SK-N-SH treated with all-trans-retinoic acid at 6 μM for 48 hours (cell line): Measurements from ENCODE around the gene GNAQ.

Experiments
- ATAC-seq: fragments of 200-7000 bp; cut with Tn5 transposase; 3 replicates; pipeline ENCODE4 v1.9.1; 2020; ENCODE audit warnings: mild to moderate bottlenecking, moderate library complexity
- ARNTL ChIP-seq: fragments of 450-650 bp; formaldehyde crosslinking; IDR thresholded peaks from 2 replicates; pipeline ENCODE4 v1.5.0; 2020; ENCODE audit warnings: low read depth, mild to moderate bottlenecking, moderate library complexity, borderline replicate concordance
- BACH2 ChIP-seq: fragments of 250-450 bp; sonication (Bioruptor Pico); IDR thresholded peaks from 2 replicates; pipeline ENCODE4 v1.9.0; 2021; ENCODE audit warnings: mild to moderate bottlenecking, borderline replicate concordance
- ESRRG ChIP-seq: fragments of 250-450 bp; sonication (Bioruptor Pico); IDR thresholded peaks from 2 replicates; pipeline ENCODE4 v1.6.1; 2021; ENCODE audit warnings: mild to moderate bottlenecking
- GLIS3 ChIP-seq: fragments of 250-450 bp; sonication (Bioruptor Pico); IDR thresholded peaks from 2 replicates; pipeline ENCODE4 v1.5.0; 2020; ENCODE audit warnings: mild to moderate bottlenecking, moderate library complexity
- ISL1 ChIP-seq: fragments of 250-450 bp; sonication (Bioruptor Pico); IDR thresholded peaks from 2 replicates; pipeline ENCODE4 v2.1.2; 2022; ENCODE audit warnings: mild to moderate bottlenecking, moderate library complexity
- OSR1 ChIP-seq: fragments of 250-450 bp; sonication (Bioruptor Pico); IDR thresholded peaks from 2 replicates; pipeline ENCODE4 v1.8.0; 2022; ENCODE audit warnings: moderate library complexity, mild to moderate bottlenecking, inconsistent platforms
- PPARA ChIP-seq: fragments of 250-450 bp; sonication (Bioruptor Pico); IDR thresholded peaks from 2 replicates; pipeline ENCODE4 v1.5.0; 2020; ENCODE audit warnings: mild to moderate bottlenecking, borderline replicate concordance
- RARB ChIP-seq: fragments of 250-450 bp; sonication (Bioruptor Pico); IDR thresholded peaks from 2 replicates; pipeline ENCODE4 v1.8.0; 2021; ENCODE audit warnings: mild to moderate bottlenecking, moderate library complexity
- SNAI2 ChIP-seq: fragments of 250-450 bp; sonication (Bioruptor Pico); IDR thresholded peaks from 2 replicates; pipeline ENCODE4 v1.5.0; 2020; ENCODE audit warnings: mild to moderate bottlenecking, moderate library complexity
- TCF4 ChIP-seq: fragments of 250-450 bp; sonication (Bioruptor Pico); IDR thresholded peaks from 2 replicates; pipeline ENCODE4 v1.8.0; 2021; ENCODE audit warnings: mild to moderate bottlenecking, moderate library complexity, borderline replicate concordance
- ZC3H10 ChIP-seq: fragments of 250-450 bp; sonication (Bioruptor Pico); IDR thresholded peaks from 2 replicates; pipeline ENCODE4 v1.5.1; 2021; ENCODE audit warnings: mild to moderate bottlenecking, moderate library complexity
- ZFP30 ChIP-seq: fragments of 450-650 bp; formaldehyde crosslinking; IDR thresholded peaks from 2 replicates; pipeline ENCODE4 v1.5.0; 2022; ENCODE audit warnings: mild to moderate bottlenecking, moderate library complexity
- ZNF70 ChIP-seq: fragments of 450-650 bp; formaldehyde crosslinking; IDR thresholded peaks from 2 replicates; pipeline ENCODE4 v1.5.0; 2020; ENCODE audit warnings: mild to moderate bottlenecking, moderate library complexity
- TF ChIP-seq, protein P1 (sequence below): fragments of 250-450 bp; sonication (Bioruptor Pico); IDR thresholded peaks from 2 replicates; pipeline ENCODE4 v1.8.0; 2020; ENCODE audit warnings: mild to moderate bottlenecking, moderate library complexity, borderline replicate concordance
- TF ChIP-seq, protein P2 (sequence below): fragments of 250-450 bp; sonication (Bioruptor Pico); IDR thresholded peaks from 2 replicates; pipeline ENCODE4 v1.5.1; 2020; ENCODE audit warnings: low read depth, mild to moderate bottlenecking, moderate library complexity
- TF ChIP-seq, protein P3 (sequence below): fragments of 250-450 bp; sonication (Bioruptor Pico); IDR thresholded peaks from 2 replicates; pipeline ENCODE4 v1.5.1; 2021; ENCODE audit warnings: mild to moderate bottlenecking, moderate library complexity
- TF ChIP-seq, protein P4 (sequence below): fragments of 250-450 bp; sonication (Bioruptor Pico); IDR thresholded peaks from 2 replicates; pipeline ENCODE4 v1.8.0; 2021; ENCODE audit warnings: low read depth, mild to moderate bottlenecking, moderate library complexity, borderline replicate concordance
- TF ChIP-seq, protein P5 (sequence below): fragments of 250-450 bp; sonication (Bioruptor Pico); IDR thresholded peaks from 2 replicates; pipeline ENCODE4 v1.5.0; 2020; ENCODE audit warnings: mild to moderate bottlenecking, moderate library complexity

GNAQ gene

DNA sequence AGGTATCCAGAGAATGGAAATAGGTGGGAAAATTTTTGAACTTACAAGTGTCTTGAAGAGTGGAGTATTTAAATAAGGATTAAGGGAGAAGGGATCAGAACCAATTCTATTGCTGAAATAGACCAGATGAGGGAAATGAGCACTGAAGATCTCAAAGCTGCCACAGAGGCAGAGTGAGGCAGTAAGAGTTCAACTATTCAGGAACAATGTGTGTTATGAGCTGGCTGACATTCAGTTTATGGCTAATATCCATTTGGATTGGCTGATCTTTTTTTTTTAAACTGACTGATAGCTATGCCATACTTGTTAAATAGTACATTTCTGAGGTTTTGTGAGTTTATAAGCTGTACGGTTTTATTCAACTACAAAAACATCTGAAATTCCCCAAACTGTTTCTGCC, 288.2 kb downstream of the GNAQ start:
- TF ChIP-seq ZC3H10 (CRISPR knock-in tag) (no peak), SNAI2 (no peak), ARNTL (CRISPR knock-in tag) (no peak), OSR1 (CRISPR knock-in tag) (no peak), PPARA (CRISPR knock-in tag) (no peak), RARB (CRISPR knock-in tag) (no peak), ISL1 (CRISPR knock-in tag) (no peak)
- TF ChIP-seq, protein P1, sequence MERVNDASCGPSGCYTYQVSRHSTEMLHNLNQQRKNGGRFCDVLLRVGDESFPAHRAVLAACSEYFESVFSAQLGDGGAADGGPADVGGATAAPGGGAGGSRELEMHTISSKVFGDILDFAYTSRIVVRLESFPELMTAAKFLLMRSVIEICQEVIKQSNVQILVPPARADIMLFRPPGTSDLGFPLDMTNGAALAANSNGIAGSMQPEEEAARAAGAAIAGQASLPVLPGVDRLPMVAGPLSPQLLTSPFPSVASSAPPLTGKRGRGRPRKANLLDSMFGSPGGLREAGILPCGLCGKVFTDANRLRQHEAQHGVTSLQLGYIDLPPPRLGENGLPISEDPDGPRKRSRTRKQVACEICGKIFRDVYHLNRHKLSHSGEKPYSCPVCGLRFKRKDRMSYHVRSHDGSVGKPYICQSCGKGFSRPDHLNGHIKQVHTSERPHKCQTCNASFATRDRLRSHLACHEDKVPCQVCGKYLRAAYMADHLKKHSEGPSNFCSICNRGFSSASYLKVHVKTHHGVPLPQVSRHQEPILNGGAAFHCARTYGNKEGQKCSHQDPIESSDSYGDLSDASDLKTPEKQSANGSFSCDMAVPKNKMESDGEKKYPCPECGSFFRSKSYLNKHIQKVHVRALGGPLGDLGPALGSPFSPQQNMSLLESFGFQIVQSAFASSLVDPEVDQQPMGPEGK (CRISPR knock-in tag), result no peak
- TF ChIP-seq, protein P2, sequence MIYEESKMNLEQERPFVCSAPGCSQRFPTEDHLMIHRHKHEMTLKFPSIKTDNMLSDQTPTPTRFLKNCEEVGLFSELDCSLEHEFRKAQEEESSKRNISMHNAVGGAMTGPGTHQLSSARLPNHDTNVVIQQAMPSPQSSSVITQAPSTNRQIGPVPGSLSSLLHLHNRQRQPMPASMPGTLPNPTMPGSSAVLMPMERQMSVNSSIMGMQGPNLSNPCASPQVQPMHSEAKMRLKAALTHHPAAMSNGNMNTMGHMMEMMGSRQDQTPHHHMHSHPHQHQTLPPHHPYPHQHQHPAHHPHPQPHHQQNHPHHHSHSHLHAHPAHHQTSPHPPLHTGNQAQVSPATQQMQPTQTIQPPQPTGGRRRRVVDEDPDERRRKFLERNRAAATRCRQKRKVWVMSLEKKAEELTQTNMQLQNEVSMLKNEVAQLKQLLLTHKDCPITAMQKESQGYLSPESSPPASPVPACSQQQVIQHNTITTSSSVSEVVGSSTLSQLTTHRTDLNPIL (CRISPR knock-in tag), result no peak
- TF ChIP-seq, all 23 proteins: peak for 0
- ATAC-seq, result peak; percentile 73

DNA sequence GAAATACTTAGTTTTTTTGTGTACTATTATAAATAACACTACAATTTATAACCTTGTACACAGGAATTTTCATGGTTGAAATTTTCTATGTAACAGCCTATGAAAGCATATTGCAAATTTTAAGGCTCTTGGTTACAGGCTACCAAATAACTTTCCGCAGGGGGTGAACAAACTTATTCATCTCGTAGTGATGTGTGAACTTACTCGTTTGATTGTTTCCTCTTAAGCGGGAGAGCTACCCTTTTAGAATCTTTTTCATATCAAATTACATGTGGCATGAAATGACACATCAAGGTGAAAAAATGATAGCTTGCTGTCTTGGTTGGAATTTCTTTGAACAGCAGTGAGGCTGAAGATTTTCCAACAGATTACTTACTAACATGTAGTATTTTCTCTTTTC, 292.7 kb downstream of the GNAQ start:
- ATAC-seq, result no peak
- TF ChIP-seq, protein P2 (CRISPR knock-in tag), result no peak
- TF ChIP-seq ZC3H10 (CRISPR knock-in tag), result no peak
- no peak for TF ChIP-seq TCF4 (CRISPR knock-in tag)
- TF ChIP-seq, protein P3, sequence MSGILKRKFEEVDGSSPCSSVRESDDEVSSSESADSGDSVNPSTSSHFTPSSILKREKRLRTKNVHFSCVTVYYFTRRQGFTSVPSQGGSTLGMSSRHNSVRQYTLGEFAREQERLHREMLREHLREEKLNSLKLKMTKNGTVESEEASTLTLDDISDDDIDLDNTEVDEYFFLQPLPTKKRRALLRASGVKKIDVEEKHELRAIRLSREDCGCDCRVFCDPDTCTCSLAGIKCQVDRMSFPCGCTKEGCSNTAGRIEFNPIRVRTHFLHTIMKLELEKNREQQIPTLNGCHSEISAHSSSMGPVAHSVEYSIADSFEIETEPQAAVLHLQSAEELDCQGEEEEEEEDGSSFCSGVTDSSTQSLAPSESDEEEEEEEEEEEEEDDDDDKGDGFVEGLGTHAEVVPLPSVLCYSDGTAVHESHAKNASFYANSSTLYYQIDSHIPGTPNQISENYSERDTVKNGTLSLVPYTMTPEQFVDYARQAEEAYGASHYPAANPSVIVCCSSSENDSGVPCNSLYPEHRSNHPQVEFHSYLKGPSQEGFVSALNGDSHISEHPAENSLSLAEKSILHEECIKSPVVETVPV (CRISPR knock-in tag), result no peak

DNA sequence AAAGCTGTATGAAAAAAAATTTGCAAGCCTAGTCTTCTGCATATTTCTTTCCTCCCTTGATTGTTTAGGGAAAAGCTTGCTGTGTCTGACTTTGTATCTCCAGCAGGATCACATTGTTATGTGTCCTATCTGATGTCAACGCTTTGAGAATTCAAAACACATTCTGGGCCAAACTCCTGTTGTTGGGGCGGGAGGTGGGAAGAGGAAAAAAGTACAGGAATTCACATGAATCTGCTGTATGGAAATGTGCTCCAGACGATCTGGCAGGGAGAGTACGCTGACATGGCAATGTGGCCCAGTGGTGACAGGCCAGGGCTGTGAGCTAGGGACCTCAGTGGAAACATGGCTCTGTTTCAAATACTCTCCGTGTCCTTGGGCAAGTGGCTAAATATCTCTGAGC, 296.1 kb downstream of the GNAQ start:
- no peak for ATAC-seq
- TF ChIP-seq GLIS3 (CRISPR knock-in tag) (no peak), ISL1 (CRISPR knock-in tag) (peak; percentile 18; the same call in 1 of the 2 replicates)

DNA sequence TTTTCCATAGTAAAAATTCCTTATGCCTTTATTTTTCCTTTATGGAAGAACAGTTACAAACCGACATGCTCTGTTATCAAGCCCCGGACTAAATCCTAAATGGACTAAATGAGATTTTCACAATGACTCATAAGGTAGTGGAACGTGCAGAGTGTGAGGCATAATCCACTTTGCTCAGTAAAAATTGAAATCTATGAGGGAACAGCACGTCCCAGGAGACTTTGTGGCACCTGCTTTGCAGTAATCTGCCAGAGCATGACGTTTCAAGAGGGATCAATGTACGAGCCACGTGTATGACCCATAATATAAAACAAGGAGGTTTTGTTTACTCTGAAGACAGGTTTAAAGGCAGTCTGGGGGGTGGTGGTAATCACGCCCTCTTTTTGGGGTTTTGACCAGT, 299.7 kb downstream of the GNAQ start:
- TF ChIP-seq, protein P2 (CRISPR knock-in tag), result peak; percentile 65; the same call in 1 of the 2 replicates
- TF ChIP-seq ISL1 (CRISPR knock-in tag) (peak; percentile 88), ZFP30 (CRISPR knock-in tag) (no peak), GLIS3 (CRISPR knock-in tag) (0 out of 2 replicates have a peak, but pooled peaks have one; percentile 40), ZC3H10 (CRISPR knock-in tag) (peak; percentile 75; the same call in 1 of the 2 replicates), SNAI2 (peak; percentile 97), BACH2 (CRISPR knock-in tag) (no peak), ESRRG (CRISPR knock-in tag) (0 out of 2 replicates have a peak, but pooled peaks have one; percentile 45), ZNF70 (CRISPR knock-in tag) (no peak), PPARA (CRISPR knock-in tag) (no peak), ARNTL (CRISPR knock-in tag) (no peak), TCF4 (CRISPR knock-in tag) (peak; percentile 49; the same call in 1 of the 2 replicates)
- TF ChIP-seq, protein P3 (CRISPR knock-in tag), result 0 out of 2 replicates have a peak, but pooled peaks have one; percentile 48
- TF ChIP-seq, protein P4, sequence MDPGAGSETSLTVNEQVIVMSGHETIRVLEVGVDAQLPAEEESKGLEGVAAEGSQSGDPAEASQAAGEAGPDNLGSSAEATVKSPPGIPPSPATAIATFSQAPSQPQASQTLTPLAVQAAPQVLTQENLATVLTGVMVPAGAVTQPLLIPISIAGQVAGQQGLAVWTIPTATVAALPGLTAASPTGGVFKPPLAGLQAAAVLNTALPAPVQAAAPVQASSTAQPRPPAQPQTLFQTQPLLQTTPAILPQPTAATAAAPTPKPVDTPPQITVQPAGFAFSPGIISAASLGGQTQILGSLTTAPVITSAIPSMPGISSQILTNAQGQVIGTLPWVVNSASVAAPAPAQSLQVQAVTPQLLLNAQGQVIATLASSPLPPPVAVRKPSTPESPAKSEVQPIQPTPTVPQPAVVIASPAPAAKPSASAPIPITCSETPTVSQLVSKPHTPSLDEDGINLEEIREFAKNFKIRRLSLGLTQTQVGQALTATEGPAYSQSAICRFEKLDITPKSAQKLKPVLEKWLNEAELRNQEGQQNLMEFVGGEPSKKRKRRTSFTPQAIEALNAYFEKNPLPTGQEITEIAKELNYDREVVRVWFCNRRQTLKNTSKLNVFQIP (CRISPR knock-in tag), result peak; percentile 48; the same call in 1 of the 2 replicates
- TF ChIP-seq, protein P5, sequence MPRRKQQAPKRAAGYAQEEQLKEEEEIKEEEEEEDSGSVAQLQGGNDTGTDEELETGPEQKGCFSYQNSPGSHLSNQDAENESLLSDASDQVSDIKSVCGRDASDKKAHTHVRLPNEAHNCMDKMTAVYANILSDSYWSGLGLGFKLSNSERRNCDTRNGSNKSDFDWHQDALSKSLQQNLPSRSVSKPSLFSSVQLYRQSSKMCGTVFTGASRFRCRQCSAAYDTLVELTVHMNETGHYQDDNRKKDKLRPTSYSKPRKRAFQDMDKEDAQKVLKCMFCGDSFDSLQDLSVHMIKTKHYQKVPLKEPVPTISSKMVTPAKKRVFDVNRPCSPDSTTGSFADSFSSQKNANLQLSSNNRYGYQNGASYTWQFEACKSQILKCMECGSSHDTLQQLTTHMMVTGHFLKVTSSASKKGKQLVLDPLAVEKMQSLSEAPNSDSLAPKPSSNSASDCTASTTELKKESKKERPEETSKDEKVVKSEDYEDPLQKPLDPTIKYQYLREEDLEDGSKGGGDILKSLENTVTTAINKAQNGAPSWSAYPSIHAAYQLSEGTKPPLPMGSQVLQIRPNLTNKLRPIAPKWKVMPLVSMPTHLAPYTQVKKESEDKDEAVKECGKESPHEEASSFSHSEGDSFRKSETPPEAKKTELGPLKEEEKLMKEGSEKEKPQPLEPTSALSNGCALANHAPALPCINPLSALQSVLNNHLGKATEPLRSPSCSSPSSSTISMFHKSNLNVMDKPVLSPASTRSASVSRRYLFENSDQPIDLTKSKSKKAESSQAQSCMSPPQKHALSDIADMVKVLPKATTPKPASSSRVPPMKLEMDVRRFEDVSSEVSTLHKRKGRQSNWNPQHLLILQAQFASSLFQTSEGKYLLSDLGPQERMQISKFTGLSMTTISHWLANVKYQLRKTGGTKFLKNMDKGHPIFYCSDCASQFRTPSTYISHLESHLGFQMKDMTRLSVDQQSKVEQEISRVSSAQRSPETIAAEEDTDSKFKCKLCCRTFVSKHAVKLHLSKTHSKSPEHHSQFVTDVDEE, result 0 out of 2 replicates have a peak, but pooled peaks have one; percentile 9
- ATAC-seq, result peak; percentile 80
